Stimulated activated naive CD8-positive, alpha-beta T cell treated with anti-CD3 and anti-CD28 coated beads, Interleukin-15, amount 100 ng/mL, for 72 hours (primary cell): Measurements from ENCODE around the gene LIN28B.
"Not testable (repeated sequence)": the region's sequence is repeated elsewhere in the genome, so short reads cannot be mapped to it uniquely, and the experiment has no call there.

Experiments used
- ATAC-seq: fragments of 150-1000 bp; cut with Tn5 transposase; 2 replicates; pipeline ENCODE4 v1.10.0; 2021; ENCODE audit warnings: mild to moderate bottlenecking, moderate library complexity
- DNase-seq, 2 donors: peaks; one replicate each; pipeline ENCODE4 v3.0.0; 2021 to 2022
- H3K27ac Mint-ChIP-seq, 2 donors: one replicate each; pipeline ENCODE4 v1.8.0; 2022; ENCODE audit warnings: mild to moderate bottlenecking in 2 of 2, mixed read lengths in 2 of 2, moderate library complexity in 2 of 2
- H3K27me3 Mint-ChIP-seq: one replicate; pipeline ENCODE4 v1.8.0; 2022; ENCODE audit warnings: mixed read lengths
- H3K4me1 Mint-ChIP-seq: one replicate; pipeline ENCODE4 v1.8.0; 2022; ENCODE audit warnings: mild to moderate bottlenecking, mixed read lengths
- H3K4me3 Mint-ChIP-seq, 2 donors: one replicate each; pipeline ENCODE4 v1.8.0; 2022; ENCODE audit warnings: mild to moderate bottlenecking in 2 of 2, mixed read lengths in 2 of 2, moderate library complexity in 1 of 2
- H3K9me3 Mint-ChIP-seq, 2 donors: one replicate each; pipeline ENCODE4 v1.8.0; 2022; ENCODE audit warnings: mixed read lengths in 2 of 2

The LIN28B gene

DNA sequence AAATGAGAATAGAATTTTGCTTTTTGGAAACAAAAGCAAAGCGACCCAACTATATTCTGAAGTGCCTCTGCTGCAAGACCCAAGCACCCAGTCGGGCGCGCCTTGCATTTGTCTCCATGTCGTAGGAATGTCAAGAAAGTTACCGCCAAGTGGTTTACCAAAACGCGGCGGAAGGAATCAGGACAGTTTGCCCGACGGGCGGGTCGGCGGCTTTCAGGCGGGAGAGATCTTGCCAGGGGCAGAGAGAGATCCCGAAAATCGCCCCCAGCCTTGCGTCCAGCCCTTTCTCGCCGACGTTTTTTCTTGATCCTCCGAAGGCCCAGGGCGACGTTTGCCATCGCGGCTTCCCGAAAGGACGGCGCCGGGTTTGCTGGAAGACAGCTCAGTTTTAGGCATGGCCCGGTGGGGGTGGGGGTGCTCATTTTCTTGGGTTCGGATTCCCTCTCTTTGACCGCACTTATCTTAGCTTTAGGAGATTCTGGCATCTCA is 4.0 kb upstream of the LIN28B start:
- Mint-ChIP-seq H3K4me3 (no peak overlapping the region), H3K27me3 (peaks cover 64% of the 10 kb centered on the region), H3K9me3 (peaks cover 4 to 15% of the 10 kb centered on the region in 2 donors), H3K4me1 (peaks cover 23% of the 10 kb centered on the region), H3K27ac (no peak overlapping the region)
- ATAC-seq (no peak), DNase-seq (no peak)

DNA sequence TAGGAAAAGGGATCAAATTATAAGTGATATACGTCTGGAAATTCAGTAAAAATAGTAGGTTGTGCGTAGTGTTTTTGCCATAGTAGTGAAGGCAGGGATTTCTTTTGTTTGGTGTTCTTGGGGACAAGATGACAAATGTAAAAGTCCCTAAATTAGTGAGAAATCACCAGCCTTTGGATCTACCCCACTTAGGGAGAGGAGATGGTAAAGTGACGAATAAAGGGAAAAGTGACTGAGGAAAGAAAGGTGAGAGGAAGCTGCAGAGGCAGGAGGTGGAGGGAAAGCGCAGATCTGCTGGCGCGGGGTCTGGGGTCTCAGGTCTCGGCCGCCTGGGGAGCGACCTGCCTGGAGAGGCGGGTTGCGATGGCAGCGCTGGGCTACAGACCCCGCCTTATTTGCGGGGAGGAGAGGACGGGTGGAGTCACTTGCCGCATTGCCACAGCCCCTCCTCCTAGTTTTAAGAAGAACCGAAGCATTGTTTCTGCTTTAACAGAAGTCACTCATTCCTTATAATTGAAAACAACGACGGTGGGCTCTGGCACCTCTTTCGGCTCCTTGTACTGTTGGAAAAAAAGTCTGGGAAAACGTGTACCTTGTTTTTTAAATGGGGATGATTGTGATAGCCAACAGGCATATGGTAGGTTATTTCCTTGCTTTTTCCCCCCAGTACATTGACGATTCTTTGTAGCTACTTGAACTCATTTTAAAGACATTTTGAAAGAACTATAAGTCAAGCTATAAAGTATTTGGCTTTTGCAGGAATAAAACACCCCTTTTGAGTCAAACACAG is 3.3 kb upstream of the LIN28B start:
- Mint-ChIP-seq H3K9me3 (peaks cover 4 to 15% of the 10 kb centered on the region in 2 donors), H3K4me1 (peaks cover 26% of the 10 kb centered on the region), H3K27me3 (peaks cover 71% of the 10 kb centered on the region)
- ATAC-seq, DNase-seq, H3K27ac Mint-ChIP-seq, H3K4me3 Mint-ChIP-seq: not testable (repeated sequence)

DNA sequence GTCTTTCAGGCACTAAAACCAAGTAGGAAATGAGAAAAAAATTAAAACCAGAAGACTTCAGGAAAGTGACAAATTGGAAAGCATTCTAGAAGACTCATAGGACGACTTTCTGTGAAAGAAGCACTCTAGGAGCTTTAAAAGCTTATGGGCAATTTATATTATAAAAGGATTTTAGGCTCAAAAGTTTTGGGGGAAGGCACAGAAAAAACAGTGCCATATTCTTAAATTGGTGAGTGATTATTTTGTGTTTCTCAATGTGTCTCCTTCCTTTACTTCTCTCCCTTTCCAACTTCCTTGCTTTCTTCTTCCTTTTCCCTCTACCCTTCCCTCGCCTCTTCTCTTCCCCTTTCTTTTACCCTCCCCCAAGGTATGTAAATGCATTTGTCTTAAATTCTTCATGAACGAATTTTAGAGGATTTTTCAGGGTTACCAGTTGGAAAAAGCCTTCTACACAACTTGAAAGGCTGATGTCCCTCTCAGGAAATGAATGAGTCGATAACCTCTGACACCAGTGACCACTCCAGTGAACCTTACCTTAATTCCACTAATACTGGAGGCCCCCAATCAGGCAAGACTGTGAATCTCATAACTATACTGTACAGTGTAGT is 2.6 kb upstream of the LIN28B start:
- no peak overlapping the region for H3K4me3 Mint-ChIP-seq
- DNase-seq (no peak), ATAC-seq (no peak)
- H3K4me1 Mint-ChIP-seq = peaks cover 26% of the 10 kb centered on the region
- H3K9me3 Mint-ChIP-seq = peaks cover 4 to 15% of the 10 kb centered on the region in 2 donors
- no peak overlapping the region for H3K27ac Mint-ChIP-seq
- peaks cover 78% of the 10 kb centered on the region for H3K27me3 Mint-ChIP-seq

DNA sequence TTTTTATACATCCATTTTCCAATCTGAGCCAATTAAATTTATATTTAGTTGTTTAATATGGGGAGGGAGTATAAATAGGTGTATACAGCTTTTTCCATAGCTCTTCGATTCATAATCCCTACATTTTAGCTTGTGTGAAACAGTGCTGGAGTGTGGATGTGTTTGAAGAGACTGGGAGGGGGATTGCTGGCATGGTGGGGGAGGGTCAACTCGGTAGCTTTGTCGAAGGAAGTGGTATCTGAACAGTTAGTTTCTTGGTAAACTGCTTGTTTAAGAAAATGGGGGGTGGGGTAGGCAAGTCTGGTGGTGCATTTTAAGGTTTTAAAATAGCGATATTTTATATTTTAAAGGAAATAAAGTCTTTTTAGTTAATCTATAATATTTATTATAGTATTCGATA is 1.4 kb upstream of the LIN28B start:
- H3K4me3 Mint-ChIP-seq = no peak overlapping the region
- H3K4me1 Mint-ChIP-seq = peaks cover 26% of the 10 kb centered on the region
- no peak for ATAC-seq
- H3K27me3 Mint-ChIP-seq = peaks cover 83% of the 10 kb centered on the region
- DNase-seq = no peak
- H3K9me3 Mint-ChIP-seq = peaks cover 4 to 15% of the 10 kb centered on the region in 2 donors
- no peak overlapping the region for H3K27ac Mint-ChIP-seq

DNA sequence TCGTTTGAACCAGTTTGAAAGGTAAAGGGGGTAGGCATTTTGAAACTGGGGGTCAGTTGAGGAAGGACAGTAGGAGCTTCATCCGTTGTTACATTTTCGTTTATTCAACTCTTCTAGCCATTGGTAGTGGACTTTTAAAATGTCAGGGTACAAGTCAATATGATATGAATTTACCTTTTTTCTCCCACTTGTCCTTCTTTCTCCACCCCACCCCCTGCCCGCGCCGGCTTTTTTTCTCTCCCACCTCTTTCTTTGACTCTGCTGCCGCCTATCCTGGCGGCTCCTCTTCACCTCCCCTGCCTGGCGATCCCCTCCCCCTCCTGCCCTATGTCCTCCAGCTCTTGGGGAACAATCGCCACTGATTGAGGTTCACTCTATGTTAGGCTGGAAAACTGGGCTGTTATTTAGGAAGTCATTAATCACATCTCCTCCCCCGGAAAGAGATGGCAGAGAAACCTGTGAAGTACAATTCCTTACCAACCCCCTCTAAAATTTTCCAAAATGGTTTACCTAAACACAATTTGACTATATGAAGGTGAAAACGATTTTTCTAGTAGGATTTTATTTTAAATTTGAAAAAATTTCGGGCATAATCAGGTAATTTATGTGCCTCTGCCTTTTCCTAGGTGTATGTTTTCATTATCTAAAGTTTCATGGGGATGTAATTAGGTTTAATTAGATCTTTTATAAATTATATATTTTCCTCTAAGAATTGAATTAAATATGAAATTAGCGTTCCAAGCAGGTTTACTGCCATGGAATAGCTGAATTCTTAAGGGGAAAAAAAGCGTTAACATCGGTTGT is 778 bp upstream of the LIN28B start:
- ATAC-seq (no peak), DNase-seq (no peak)
- Mint-ChIP-seq H3K27ac (no peak overlapping the region), H3K9me3 (peaks cover 4 to 15% of the 10 kb centered on the region in 2 donors), H3K27me3 (peaks cover 83% of the 10 kb centered on the region), H3K4me3 (no peak overlapping the region), H3K4me1 (peaks cover 26% of the 10 kb centered on the region)

DNA sequence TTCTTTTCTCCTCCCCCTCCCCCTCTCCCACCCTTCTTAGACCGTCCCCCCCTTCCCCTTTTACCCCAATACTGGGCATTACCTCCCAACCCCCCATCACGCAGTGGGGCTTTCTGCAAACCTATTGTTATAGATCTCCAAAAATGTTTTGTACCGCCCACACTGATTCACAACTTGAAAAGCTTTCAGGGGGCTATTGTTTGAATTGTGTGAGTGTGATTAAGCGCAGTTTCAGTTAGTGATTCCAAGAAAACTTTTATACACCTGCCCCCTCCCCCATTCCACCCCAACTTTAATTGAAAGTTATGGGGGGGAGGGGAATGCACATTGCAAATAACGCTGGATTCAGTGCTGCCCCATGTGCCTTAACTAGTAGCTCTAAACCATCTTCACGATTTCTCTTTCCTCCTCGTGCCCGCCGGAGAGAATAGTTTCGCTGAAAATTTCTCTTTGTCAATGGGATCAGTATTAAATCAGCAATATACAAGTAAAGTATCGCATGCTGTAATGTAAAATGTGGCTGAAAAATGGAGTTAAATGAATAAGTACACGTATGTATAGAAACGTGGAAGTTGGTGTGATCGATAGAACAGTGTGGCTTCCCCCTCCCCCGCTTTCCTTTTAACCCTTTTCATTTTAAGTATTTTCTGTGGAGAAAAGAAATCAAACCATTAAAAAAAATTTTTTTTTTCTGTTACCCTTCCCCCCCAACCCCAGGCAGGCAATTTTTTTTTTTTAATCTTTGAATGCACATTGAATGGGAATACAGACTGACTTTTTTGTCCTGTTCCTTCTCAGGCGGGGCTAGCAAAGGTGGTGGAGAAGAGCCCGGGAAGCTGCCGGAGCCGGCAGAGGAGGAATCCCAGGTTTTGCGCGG is 632 bp downstream of the LIN28B start:
- Mint-ChIP-seq H3K9me3 (peaks cover 4 to 15% of the 10 kb centered on the region in 2 donors), H3K27me3 (peaks cover 72% of the 10 kb centered on the region)

DNA sequence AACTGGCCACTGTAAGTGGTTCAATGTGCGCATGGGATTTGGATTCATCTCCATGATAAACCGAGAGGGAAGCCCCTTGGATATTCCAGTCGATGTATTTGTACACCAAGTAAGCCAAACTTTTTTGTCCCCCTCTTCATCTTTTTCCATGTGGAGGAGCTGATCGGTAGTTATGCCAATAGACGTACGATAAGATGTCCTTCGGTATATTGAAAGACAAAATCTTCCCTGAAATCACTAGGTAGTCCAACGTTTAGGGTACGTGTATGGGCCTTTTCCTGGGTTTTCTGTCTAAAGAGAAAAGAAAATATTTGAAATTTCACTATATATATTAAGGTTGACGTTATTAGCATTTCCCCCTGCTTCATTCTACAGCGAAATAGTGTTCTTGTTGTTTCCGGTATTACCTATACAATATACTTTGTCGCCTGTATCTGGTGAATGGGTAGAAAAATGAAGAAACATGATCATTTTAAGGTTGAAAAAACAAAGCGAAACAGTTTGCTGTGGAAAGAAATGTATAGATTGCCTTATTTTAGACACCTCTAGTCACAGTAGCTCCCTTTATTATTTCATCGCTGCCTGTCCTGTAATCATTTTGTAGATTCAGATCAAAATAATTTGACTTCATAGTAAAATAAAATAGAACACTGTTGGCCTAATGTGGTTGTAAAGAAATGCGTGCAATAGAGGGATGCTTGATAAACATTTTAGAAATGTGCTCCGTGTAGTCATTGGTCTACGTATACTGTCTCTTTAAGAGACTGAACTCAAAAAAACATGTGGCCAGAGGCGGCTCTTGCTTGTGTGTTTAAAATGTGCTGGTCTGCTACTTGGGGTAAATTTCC is 1.5 kb downstream of the LIN28B start:
- no peak overlapping the region for H3K27ac Mint-ChIP-seq
- ATAC-seq (no peak), DNase-seq (no peak)
- H3K4me3 Mint-ChIP-seq = peak overlapping the region; percentile 72 to 75
- peaks cover 64% of the 10 kb centered on the region for H3K27me3 Mint-ChIP-seq
- peaks cover 4 to 12% of the 10 kb centered on the region in 2 donors for H3K9me3 Mint-ChIP-seq
- peaks cover 21% of the 10 kb centered on the region for H3K4me1 Mint-ChIP-seq

More for the DNA sequence above, 632 bp downstream of the LIN28B start:
- no peak overlapping the region for H3K27ac Mint-ChIP-seq
- peak overlapping the region; percentile 72 to 75 for H3K4me3 Mint-ChIP-seq
- no peak for DNase-seq
- ATAC-seq = no peak
- peaks cover 26% of the 10 kb centered on the region for H3K4me1 Mint-ChIP-seq

DNA sequence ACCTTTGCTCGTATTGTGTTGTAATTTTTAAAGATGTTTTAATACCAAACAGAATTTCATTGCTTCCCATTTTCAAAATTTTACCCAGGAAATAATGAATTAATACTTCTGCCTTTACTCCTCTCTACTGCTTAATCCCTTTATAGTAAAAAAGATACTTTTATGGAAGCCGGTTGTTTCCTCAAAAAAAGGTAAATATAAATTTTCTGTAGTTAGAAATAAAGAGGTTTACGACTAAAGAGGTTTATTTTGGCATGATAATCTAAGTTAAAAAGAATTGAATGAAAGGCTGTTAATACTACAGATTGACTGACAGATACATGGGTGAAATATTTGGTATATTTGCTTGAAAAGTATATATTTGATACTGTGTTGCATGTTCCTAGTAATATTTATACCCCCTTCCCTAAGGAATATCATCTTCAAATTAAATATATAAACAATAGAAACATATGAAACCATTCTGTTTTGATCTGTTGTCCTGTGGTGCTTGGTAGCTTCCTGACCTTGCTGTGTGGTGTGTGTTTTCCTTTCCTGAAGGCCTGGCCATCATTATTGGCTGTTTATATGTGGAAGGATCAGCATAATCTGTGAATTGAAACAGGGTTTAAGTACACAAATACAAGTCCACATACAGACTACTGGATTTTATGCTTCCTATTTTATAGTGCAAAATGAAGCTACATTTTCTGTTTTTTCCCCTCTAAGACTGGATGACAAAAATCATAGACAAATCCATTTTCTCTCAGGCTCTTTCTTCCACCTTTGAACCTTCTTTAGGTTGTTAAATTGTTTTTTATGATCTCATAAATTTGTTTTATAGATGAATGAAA is 2.3 kb downstream of the LIN28B start:
- H3K4me3 Mint-ChIP-seq = peak overlapping the region in 1 of 2 donors; percentile 18
- DNase-seq (no peak), ATAC-seq (no peak)
- peaks cover 4% of the 10 kb centered on the region in 2 donors for H3K9me3 Mint-ChIP-seq
- no peak overlapping the region for H3K27ac Mint-ChIP-seq
- peaks cover 55% of the 10 kb centered on the region for H3K27me3 Mint-ChIP-seq
- H3K4me1 Mint-ChIP-seq = peaks cover 16% of the 10 kb centered on the region

DNA sequence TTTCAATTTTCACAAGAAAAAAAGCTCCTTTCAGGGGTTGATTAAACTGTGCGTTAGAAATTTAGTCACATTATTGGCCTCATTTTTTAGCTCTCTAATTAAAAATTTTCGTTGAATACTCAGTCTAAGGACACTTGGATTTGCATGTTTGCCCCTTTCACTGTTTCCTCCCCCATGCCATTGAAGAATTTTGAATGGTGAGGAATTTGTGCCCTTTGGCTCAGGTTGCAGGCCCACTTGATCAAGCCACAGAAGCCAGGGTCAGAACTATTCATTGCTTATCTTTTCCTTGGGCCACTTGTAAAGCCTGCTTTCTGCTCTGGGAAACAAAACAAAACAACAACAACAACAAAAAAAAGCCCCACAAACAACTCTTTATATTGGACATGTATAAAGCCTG is 12.2 kb downstream of the LIN28B start:
- Mint-ChIP-seq H3K4me3 (no peak overlapping the region), H3K9me3 (no peaks in the 10 kb centered on the region)

DNA sequence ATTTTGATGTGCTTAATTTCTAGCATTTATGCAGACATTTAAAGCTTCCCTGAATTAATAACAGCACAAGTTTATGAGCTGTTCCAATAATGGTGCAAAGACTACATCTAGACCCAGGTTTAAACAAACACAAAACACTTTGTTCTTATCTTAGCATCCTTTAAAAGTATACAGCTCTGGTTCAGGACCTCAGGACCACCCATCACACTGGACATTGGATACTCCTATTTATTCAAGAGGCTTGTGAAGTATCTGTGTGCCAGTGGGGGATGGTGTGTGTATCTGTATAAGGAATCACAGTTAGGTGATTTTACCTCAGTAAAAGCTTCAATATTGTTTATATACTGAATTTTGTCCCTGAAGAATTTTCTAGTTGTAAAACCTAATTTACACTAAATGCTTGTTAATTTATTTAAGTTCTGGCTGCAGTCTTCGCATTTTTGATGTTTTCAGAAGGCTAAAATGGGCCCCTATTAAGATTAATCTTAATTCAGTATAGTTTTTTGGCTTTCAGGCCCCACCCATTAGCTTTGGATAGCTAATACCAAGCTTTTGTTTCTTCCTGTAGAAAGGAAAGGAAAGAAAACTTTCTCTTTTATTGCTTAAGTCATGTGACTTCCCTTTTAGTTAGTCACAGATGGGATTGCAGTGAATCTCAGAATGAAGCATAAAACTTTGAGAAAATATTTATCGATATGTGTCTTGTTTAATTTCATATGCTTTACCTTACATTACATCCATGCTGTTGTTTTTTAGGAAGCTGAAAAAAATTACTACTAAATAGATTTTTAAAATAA is 13.1 kb downstream of the LIN28B start:
- Mint-ChIP-seq H3K4me1 (no peaks in the 10 kb centered on the region), H3K9me3 (no peaks in the 10 kb centered on the region), H3K27ac (no peak overlapping the region), H3K4me3 (no peak overlapping the region), H3K27me3 (no peaks in the 10 kb centered on the region)
- ATAC-seq (no peak), DNase-seq (no peak)

More for the DNA sequence above, 12.2 kb downstream of the LIN28B start:
- Mint-ChIP-seq H3K27ac (no peak overlapping the region), H3K27me3 (no peaks in the 10 kb centered on the region), H3K4me1 (no peaks in the 10 kb centered on the region)
- DNase-seq (no peak), ATAC-seq (no peak)

DNA sequence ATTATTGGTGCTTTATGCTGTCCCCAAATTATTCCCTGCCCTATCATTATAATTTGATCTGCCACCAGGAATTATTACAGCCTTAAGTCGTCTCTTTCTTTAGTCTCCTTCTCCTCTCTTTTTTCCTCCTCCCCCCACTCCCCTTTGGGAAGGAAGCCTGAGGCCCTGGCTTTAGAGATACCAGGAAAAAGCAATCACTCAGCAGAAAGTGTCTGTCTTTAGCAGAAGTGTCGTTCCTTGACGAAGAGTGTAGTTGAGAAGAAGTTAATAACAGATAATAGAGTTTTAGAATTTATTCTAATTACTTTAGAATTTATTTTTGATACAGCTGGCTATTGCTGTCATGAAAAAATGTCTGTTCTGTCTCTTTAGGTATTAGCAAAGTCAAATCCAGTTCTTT is 16.5 kb downstream of the LIN28B start:
- no peak overlapping the region for H3K4me3 Mint-ChIP-seq
- ATAC-seq (no peak), DNase-seq (no peak)
- no peaks in the 10 kb centered on the region for H3K9me3 Mint-ChIP-seq
- peak overlapping the region in 1 of 2 donors; percentile 44 for H3K27ac Mint-ChIP-seq
- no peaks in the 10 kb centered on the region for H3K4me1 Mint-ChIP-seq
- no peaks in the 10 kb centered on the region for H3K27me3 Mint-ChIP-seq

DNA sequence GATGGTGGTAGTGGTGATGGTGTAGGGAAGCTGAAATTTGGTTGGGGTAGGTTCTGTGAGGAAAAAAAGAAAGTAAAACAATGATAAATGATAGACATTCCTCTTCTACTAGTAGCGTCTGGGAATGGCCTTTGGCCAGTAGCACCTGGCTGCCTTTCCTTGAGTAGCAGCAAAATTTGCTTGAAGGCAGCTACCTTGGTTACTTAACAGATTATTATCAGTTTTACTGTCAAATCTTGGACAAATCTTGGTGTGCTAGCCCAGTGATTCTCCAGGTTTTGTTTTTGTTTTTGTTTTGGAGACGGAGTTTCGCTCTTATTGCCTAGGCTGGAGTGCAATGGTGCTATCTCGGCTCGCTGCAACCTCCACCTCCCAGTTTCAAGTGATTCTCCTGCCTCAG is 26.4 kb downstream of the LIN28B start:
- Mint-ChIP-seq H3K27me3 (peaks cover 24% of the 10 kb centered on the region), H3K4me1 (no peaks in the 10 kb centered on the region), H3K9me3 (peaks cover 0 to 5% of the 10 kb centered on the region in 2 donors), H3K27ac (no peak overlapping the region), H3K4me3 (no peak overlapping the region)
- ATAC-seq (no peak), DNase-seq (no peak)

DNA sequence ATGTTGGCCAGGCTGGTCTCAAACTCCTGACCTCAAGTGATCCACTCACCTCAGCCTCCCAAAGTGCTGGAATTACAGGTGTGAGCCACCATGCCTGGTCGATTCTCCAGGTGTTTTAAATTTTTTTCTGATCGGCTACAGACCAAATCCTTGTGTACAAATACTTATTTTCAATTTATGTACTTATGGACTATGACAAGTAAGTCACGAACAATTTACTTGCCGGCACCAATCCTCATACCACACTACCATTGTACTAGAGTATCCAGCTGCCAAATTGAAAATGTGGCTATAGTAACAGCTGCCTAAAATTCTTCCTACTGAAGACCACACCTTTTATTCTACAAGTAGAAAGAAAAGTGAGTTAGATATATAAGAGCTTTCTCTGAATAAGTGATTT is 26.9 kb downstream of the LIN28B start:
- H3K27ac Mint-ChIP-seq = no peak overlapping the region
- no peaks in the 10 kb centered on the region for H3K4me1 Mint-ChIP-seq
- peaks cover 26% of the 10 kb centered on the region for H3K27me3 Mint-ChIP-seq
- peaks cover 0 to 5% of the 10 kb centered on the region in 2 donors for H3K9me3 Mint-ChIP-seq
- ATAC-seq = no peak
- no peak overlapping the region for H3K4me3 Mint-ChIP-seq
- DNase-seq = no peak
